Thoracic aorta (tissue), 2 donors: ENCODE data around the gene SPTBN5. TPM values are rescaled to one million over a fixed set of nuclear protein-coding genes. Genes with fewer than 3 reads are reported as not detected.
A peak's percentile ranks its signal among the peaks of the same experiment; 100 is the strongest.

Experiments
- ATAC-seq: fragments of 150-250 bp; one replicate; pipeline ENCODE4 v1.8.0; 2017; ENCODE audit warnings: low read depth; ENCODE audit not compliant: insufficient number of reproducible peaks, low FRiP score
- DNase-seq: peaks from one replicate; pipeline ENCODE4 v3.0.0-alpha.2; 2020; ENCODE audit warnings: low spot score
- H3K27ac ChIP-seq, 2 donors: fragments of 200-600 bp; sonication (generic); 1 replicate in 1 of 2; 2 replicates in 1 of 2; pipeline ENCODE4 v1.5.1; 2016; ENCODE audit warnings: mild to moderate bottlenecking in 2 of 2, moderate library complexity in 2 of 2
- H3K27me3 ChIP-seq: fragments of 200-600 bp; sonication (generic); replicated peaks from 2 replicates; pipeline ENCODE4 v1.6.0; 2016; ENCODE audit warnings: mild to moderate bottlenecking; ENCODE audit not compliant: insufficient read depth
- H3K36me3 ChIP-seq: fragments of 200-600 bp; sonication (generic); one replicate; pipeline ENCODE4 v1.5.1; 2016
- H3K4me1 ChIP-seq, 2 donors: fragments of 200-600 bp; sonication (generic); 1 replicate in 1 of 2; 2 replicates in 1 of 2; pipeline versions ENCODE4 v1.5.1 to v1.6.0; 2016; ENCODE audit warnings: low read depth in 2 of 2, mild to moderate bottlenecking in 1 of 2; ENCODE audit not compliant: control insufficient read depth in 1 of 2
- H3K4me3 ChIP-seq: fragments of 200-600 bp; sonication (generic); 2 replicates; pipeline ENCODE4 v1.5.1; 2016; ENCODE audit warnings: mild to moderate bottlenecking
- H3K9me3 ChIP-seq: fragments of 200-600 bp; sonication (generic); 2 replicates; pipeline ENCODE4 v1.5.1; 2016
- CTCF ChIP-seq: fragments of 200-600 bp; sonication (generic); IDR thresholded peaks from one replicate; pipeline ENCODE4 v1.5.1; 2019; ENCODE audit warnings: antibody characterized with exemption
- total RNA-seq, 2 donors: library from RNA; depleted of rRNA; stranded (reverse); fragments of >200 nt; gene quantifications; one replicate each; pipeline versions ENCODE4 v1.1.0 to v1.2.3, GENCODE V29; 2016

SPTBN5 gene
- total RNA-seq = 1 to 10 TPM; 1.3 to 3.9 TPM

- ATAC-seq (no peak), DNase-seq (no peak)
- Histone ChIP-seq H3K4me1 (peaks cover 7 to 20% of the 10 kb centered on the region in 2 donors), H3K36me3 (no peaks in the 10 kb centered on the region), H3K27me3 (no peaks in the 10 kb centered on the region), H3K27ac (peak within 1 kb of the TSS; percentile 65 to 73), H3K4me3 (peak within 1 kb of the TSS; percentile 58), H3K9me3 (no peaks in the 10 kb centered on the region)
- no peak for TF ChIP-seq CTCF
Observed at GRCh38 chr15:41893422-41894250, at the start of gene SPTBN5. SPTBN5 (minus strand) TSS chr15:41894053; CDS start chr15:41893497, 556 bp downstream.

GRCh38 chr15:41942886-41943285 lies 49.0 kb upstream of the SPTBN5 start:
- Histone ChIP-seq H3K4me1 (peaks cover 33 to 65% of the 10 kb centered on the region in 2 donors), H3K4me3 (no peak overlapping the region), H3K27me3 (no peaks in the 10 kb centered on the region), H3K9me3 (no peaks in the 10 kb centered on the region), H3K27ac (peak overlapping the region in 1 of 2 donors; percentile 77), H3K36me3 (peaks cover 4% of the 10 kb centered on the region)
- DNase-seq = no peak
- no peak for TF ChIP-seq CTCF
- ATAC-seq = no peak

- Histone ChIP-seq H3K9me3 (no peaks in the 10 kb centered on the region), H3K4me3 (no peak overlapping the region), H3K36me3 (peaks cover 4% of the 10 kb centered on the region), H3K4me1 (peaks cover 25 to 59% of the 10 kb centered on the region in 2 donors), H3K27ac (no peak overlapping the region), H3K27me3 (no peaks in the 10 kb centered on the region)
- ATAC-seq (no peak), DNase-seq (no peak)
- TF ChIP-seq CTCF = no peak
Observed at GRCh38 chr15:41941644-41942415, 48.0 kb upstream of the SPTBN5 start.

- Histone ChIP-seq H3K4me1 (peaks cover 18 to 54% of the 10 kb centered on the region in 2 donors), H3K9me3 (no peaks in the 10 kb centered on the region), H3K27ac (no peak overlapping the region), H3K27me3 (no peaks in the 10 kb centered on the region), H3K36me3 (peaks cover 4% of the 10 kb centered on the region), H3K4me3 (no peak overlapping the region)
- no peak for DNase-seq
- TF ChIP-seq CTCF = no peak
- ATAC-seq = no peak
Observed at GRCh38 chr15:41940441-41940857, 46.6 kb upstream of the SPTBN5 start.

- no peak for DNase-seq
- Histone ChIP-seq H3K4me1 (peaks cover 14 to 54% of the 10 kb centered on the region in 2 donors), H3K27ac (no peak overlapping the region), H3K27me3 (no peaks in the 10 kb centered on the region), H3K9me3 (no peaks in the 10 kb centered on the region), H3K4me3 (no peak overlapping the region), H3K36me3 (peaks cover 4% of the 10 kb centered on the region)
- no peak for TF ChIP-seq CTCF
- no peak for ATAC-seq
Observed at GRCh38 chr15:41939986-41940385, 46.1 kb upstream of the SPTBN5 start.
